CD14-positive monocyte (primary cell): Measurements from ENCODE around the gene MISP. TPM values are rescaled to one million over a fixed set of nuclear protein-coding genes. Genes with fewer than 3 reads are reported as not detected.

Source experiments
- DNase-seq, 3 donors: peaks; one replicate each; pipeline ENCODE4 v3.0.0-alpha.2; 2011 to 2022
- H2AFZ ChIP-seq: 2 replicates; pipeline ENCODE4 v1.6.0; 2012; ENCODE audit warnings: mild to moderate bottlenecking, low read depth, low read length, inconsistent platforms; ENCODE audit not compliant: insufficient read depth, poor library complexity, severe bottlenecking
- H3K27ac ChIP-seq, 2 donors: 1 replicate in 1 of 2; 2 replicates in 1 of 2; pipeline ENCODE4 v1.5.1; 2012 to 2013; ENCODE audit warnings: low read length in 2 of 2, control low read depth in 1 of 2, inconsistent platforms in 1 of 2, low read depth in 1 of 2, mild to moderate bottlenecking in 1 of 2
- H3K27me3 ChIP-seq, 2 donors: one replicate each; pipeline versions ENCODE4 v1.6.0 to v1.6.1; 2011 to 2013; ENCODE audit warnings: low read length in 2 of 2; ENCODE audit not compliant: control insufficient read depth in 2 of 2, insufficient read depth in 2 of 2
- H3K36me3 ChIP-seq, 2 donors: replicated peaks in 1 of 2; 1 replicate in 1 of 2; 2 replicates in 1 of 2; pipeline versions ENCODE4 v1.5.1 to v1.6.1; 2012 to 2013; ENCODE audit warnings: low read length in 2 of 2, control low read depth in 1 of 2, inconsistent platforms in 1 of 2, mild to moderate bottlenecking in 1 of 2; ENCODE audit not compliant: insufficient read depth in 2 of 2, control insufficient read depth in 1 of 2
- H3K4me1 ChIP-seq, 2 donors: 1 replicate in 1 of 2; 2 replicates in 1 of 2; pipeline versions ENCODE4 v1.5.1 to v1.6.1; 2012 to 2013; ENCODE audit warnings: low read length in 2 of 2, control low read depth in 1 of 2, inconsistent platforms in 1 of 2, mild to moderate bottlenecking in 1 of 2, moderate library complexity in 1 of 2; ENCODE audit not compliant: insufficient read depth in 2 of 2, control insufficient read depth in 1 of 2
- H3K4me2 ChIP-seq: replicated peaks from 2 replicates; pipeline ENCODE3; 2012; ENCODE audit warnings: low read length, moderate library complexity, mild to moderate bottlenecking; ENCODE audit not compliant: poor library complexity, severe bottlenecking; ENCODE audit errors: extremely low read depth
- H3K4me3 ChIP-seq, 3 experiments: fragments of 200-600 bp in 1 of 3; sonication (generic) in 1 of 3; replicated peaks in 1 of 3; 1 replicate in 2 of 3; 2 replicates in 1 of 3; pipeline ENCODE4 v1.5.1; 2011 to 2013; ENCODE audit warnings: low read length in 3 of 3, mild to moderate bottlenecking in 3 of 3, control low read depth in 2 of 3, low read depth in 2 of 3, inconsistent platforms in 1 of 3, moderate library complexity in 1 of 3
- H3K79me2 ChIP-seq: 2 replicates; pipeline ENCODE4 v1.6.0; 2012; ENCODE audit warnings: mild to moderate bottlenecking, control low read depth, inconsistent platforms, low read length, moderate library complexity; ENCODE audit not compliant: insufficient read depth
- H3K9ac ChIP-seq: 2 replicates; pipeline ENCODE4 v1.6.0; 2017; ENCODE audit warnings: low read length, mild to moderate bottlenecking; ENCODE audit not compliant: insufficient read depth, poor library complexity, severe bottlenecking
- H3K9me3 ChIP-seq, 2 donors: replicated peaks in 1 of 2; 1 replicate in 1 of 2; 2 replicates in 1 of 2; pipeline versions ENCODE4 v1.5.1 to v1.6.1; 2012 to 2013; ENCODE audit warnings: low read length in 2 of 2, control low read depth in 1 of 2; ENCODE audit not compliant: control insufficient read depth in 1 of 2, insufficient read depth in 1 of 2
- H4K20me1 ChIP-seq: 2 replicates; pipeline ENCODE4 v1.6.0; 2012; ENCODE audit warnings: mild to moderate bottlenecking, low read length, control low read depth, moderate library complexity; ENCODE audit not compliant: insufficient read depth
- H3K27ac Mint-ChIP-seq, 7 donors: one replicate each; pipeline ENCODE4 v1.8.0; 2020; ENCODE audit warnings: mild to moderate bottlenecking in 7 of 7, mixed read lengths in 7 of 7, moderate library complexity in 6 of 7, inconsistent platforms in 2 of 7
- H3K27me3 Mint-ChIP-seq, 3 donors: one replicate each; pipeline ENCODE4 v1.8.0; 2021 to 2022; ENCODE audit warnings: low read depth in 3 of 3, mild to moderate bottlenecking in 3 of 3, mixed read lengths in 3 of 3, moderate library complexity in 3 of 3, inconsistent platforms in 1 of 3
- H3K36me3 Mint-ChIP-seq, 2 donors: one replicate each; pipeline ENCODE4 v1.8.0; 2020; ENCODE audit warnings: mixed read lengths in 2 of 2, inconsistent platforms in 1 of 2, mild to moderate bottlenecking in 1 of 2
- H3K4me1 Mint-ChIP-seq: one replicate; pipeline ENCODE4 v1.8.0; 2020; ENCODE audit warnings: mild to moderate bottlenecking, mixed read lengths
- H3K4me3 Mint-ChIP-seq, 2 donors: one replicate each; pipeline ENCODE4 v1.8.0; 2020; ENCODE audit warnings: mild to moderate bottlenecking in 2 of 2, mixed read lengths in 2 of 2, moderate library complexity in 1 of 2
- H3K9me3 Mint-ChIP-seq, 7 donors: one replicate each; pipeline ENCODE4 v1.8.0; 2020 to 2022; ENCODE audit warnings: mixed read lengths in 7 of 7, mild to moderate bottlenecking in 6 of 7, moderate library complexity in 6 of 7, inconsistent platforms in 2 of 7
- CTCF ChIP-seq: fragments of 200-600 bp; IDR thresholded peaks from one replicate; pipeline ENCODE4 v1.8.0; 2022; ENCODE audit warnings: antibody characterized with exemption, mild to moderate bottlenecking
- WGBS: methylation state at CpG from one replicate; pipeline ENCODE4 v1.1.5; 2013; ENCODE audit warnings: missing lambda C conversion rate; ENCODE audit not compliant: insufficient coverage; 5-methylcytosine and 5-hydroxymethylcytosine counted together
- intact Hi-C, 2 donors: fragments of 100-400 bp; cut with micrococcal nuclease; formaldehyde crosslinking; loops; one replicate each; pipeline versions ENCODE4 v1.15.0 to v1.15.1; 2023
- polyA plus RNA-seq, 3 donors: library from polyadenylated mRNA; depleted of rRNA in 1 of 3; unstranded in 2 of 3; stranded (reverse) in 1 of 3; fragments of 300-500 nt in 2 of 3; fragments of >200 nt in 1 of 3; fragmentation: Illumina TruSeq in 2 of 3; gene quantifications; 1 replicate in 2 of 3; 2 replicates in 1 of 3; pipeline ENCODE4 v1.2.3, GENCODE V29; 2012 to 2021

Gene MISP
- polyA plus RNA-seq, 3 donors = not detected

- H3K9me3 Mint-ChIP-seq = peaks cover 0 to 7% (median 3%) of the 10 kb centered on the region in 7 donors
- H3K79me2 ChIP-seq = peaks cover 32% of the 10 kb centered on the region
- TF ChIP-seq CTCF = no peak
- intact Hi-C loops = loop anchor here (1.0 to 2.0 kb wide), 3 partner anchors 24 to 42 kb away; partner anchors contain the start of gene RNF126 (in 2 of the 2)
- peaks cover 38% of the 10 kb centered on the region for H3K4me1 Mint-ChIP-seq
- no peaks in the 10 kb centered on the region for H3K36me3 ChIP-seq
- peaks cover 2 to 4% of the 10 kb centered on the region in 2 donors for H3K36me3 Mint-ChIP-seq
- H3K4me3 ChIP-seq = peak overlapping the region; percentile 3 to 75 (median 30)
- H3K27me3 Mint-ChIP-seq = peaks cover 10 to 16% (median 15%) of the 10 kb centered on the region in 3 donors
- peaks cover 48 to 59% of the 10 kb centered on the region in 2 donors for H3K4me1 ChIP-seq
- no peaks in the 10 kb centered on the region for H4K20me1 ChIP-seq
- DNase-seq = no peak
- H3K27me3 ChIP-seq = peaks cover 0 to 9% of the 10 kb centered on the region in 2 donors
- H2AFZ ChIP-seq = peak overlapping the region; percentile 87
- H3K27ac Mint-ChIP-seq = peak overlapping the region in 5 of 7 donors; percentile 66 to 82 (median 69)
- peaks cover 0 to 3% of the 10 kb centered on the region in 2 donors for H3K9me3 ChIP-seq
- peak overlapping the region; percentile 2 to 36 for H3K27ac ChIP-seq
- 0% methylated on average over 3 of the region's 14 CpGs for WGBS
- H3K4me2 ChIP-seq = peak overlapping the region; percentile 85
- peak overlapping the region; percentile 67 to 73 for H3K4me3 Mint-ChIP-seq
- H3K9ac ChIP-seq = peak overlapping the region; percentile 15
These were observed 46.5 kb upstream of the MISP start for GRCh38 chr19:704447-704741.

- Histone ChIP-seq H3K4me1 (peaks cover 14 to 22% of the 10 kb centered on the region in 2 donors), H4K20me1 (no peaks in the 10 kb centered on the region), H3K9me3 (peaks cover 0 to 3% of the 10 kb centered on the region in 2 donors), H3K9ac (no peak within 1 kb of the TSS), H3K27me3 (peaks cover 0 to 28% of the 10 kb centered on the region in 2 donors), H2AFZ (no peak within 1 kb of the TSS), H3K27ac (no peak within 1 kb of the TSS), H3K4me3 (peak within 1 kb of the TSS in 1 of 3 experiments; percentile 36), H3K4me2 (peak within 1 kb of the TSS; percentile 60), H3K36me3 (no peaks in the 10 kb centered on the region), H3K79me2 (peaks cover 3% of the 10 kb centered on the region)
- intact Hi-C loops = no loop called here
- DNase-seq = no peak
- TF ChIP-seq CTCF = no peak
- Mint-ChIP-seq H3K27me3 (peaks cover 19 to 42% (median 28%) of the 10 kb centered on the region in 3 donors), H3K27ac (no peak within 1 kb of the TSS), H3K4me1 (peaks cover 7% of the 10 kb centered on the region), H3K4me3 (peak within 1 kb of the TSS in 1 of 2 donors; percentile 68), H3K9me3 (peaks cover 0 to 7% (median 3%) of the 10 kb centered on the region in 7 donors), H3K36me3 (peaks cover 0 to 2% of the 10 kb centered on the region in 2 donors)
- WGBS = 35% methylated on average over 22 of the region's 93 CpGs
These were observed 42.5 kb upstream of the MISP start, which contains the start of gene PALM for GRCh38 chr19:708154-709143. TSS of gene PALM (plus strand) at chr19:708935. CDS start at chr19:709147, 212 bp downstream.
